GM12873 (cell line): Measurements from ENCODE around the gene RXRG.

Source experiments
- TF ChIP-seq, protein P1 (sequence below): IDR thresholded peaks from 2 replicates; pipeline ENCODE4 v1.5.1; 2012; ENCODE audit warnings: low read depth, mild to moderate bottlenecking, moderate library complexity, low read length, control low read depth; ENCODE audit not compliant: insufficient read depth; ENCODE audit errors: missing control alignments

The RXRG gene

GRCh38 chr1:165483412-165483811 lies 38.5 kb upstream of the RXRG start:
- TF ChIP-seq, protein P1, sequence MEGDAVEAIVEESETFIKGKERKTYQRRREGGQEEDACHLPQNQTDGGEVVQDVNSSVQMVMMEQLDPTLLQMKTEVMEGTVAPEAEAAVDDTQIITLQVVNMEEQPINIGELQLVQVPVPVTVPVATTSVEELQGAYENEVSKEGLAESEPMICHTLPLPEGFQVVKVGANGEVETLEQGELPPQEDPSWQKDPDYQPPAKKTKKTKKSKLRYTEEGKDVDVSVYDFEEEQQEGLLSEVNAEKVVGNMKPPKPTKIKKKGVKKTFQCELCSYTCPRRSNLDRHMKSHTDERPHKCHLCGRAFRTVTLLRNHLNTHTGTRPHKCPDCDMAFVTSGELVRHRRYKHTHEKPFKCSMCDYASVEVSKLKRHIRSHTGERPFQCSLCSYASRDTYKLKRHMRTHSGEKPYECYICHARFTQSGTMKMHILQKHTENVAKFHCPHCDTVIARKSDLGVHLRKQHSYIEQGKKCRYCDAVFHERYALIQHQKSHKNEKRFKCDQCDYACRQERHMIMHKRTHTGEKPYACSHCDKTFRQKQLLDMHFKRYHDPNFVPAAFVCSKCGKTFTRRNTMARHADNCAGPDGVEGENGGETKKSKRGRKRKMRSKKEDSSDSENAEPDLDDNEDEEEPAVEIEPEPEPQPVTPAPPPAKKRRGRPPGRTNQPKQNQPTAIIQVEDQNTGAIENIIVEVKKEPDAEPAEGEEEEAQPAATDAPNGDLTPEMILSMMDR: no peak

DNA sequence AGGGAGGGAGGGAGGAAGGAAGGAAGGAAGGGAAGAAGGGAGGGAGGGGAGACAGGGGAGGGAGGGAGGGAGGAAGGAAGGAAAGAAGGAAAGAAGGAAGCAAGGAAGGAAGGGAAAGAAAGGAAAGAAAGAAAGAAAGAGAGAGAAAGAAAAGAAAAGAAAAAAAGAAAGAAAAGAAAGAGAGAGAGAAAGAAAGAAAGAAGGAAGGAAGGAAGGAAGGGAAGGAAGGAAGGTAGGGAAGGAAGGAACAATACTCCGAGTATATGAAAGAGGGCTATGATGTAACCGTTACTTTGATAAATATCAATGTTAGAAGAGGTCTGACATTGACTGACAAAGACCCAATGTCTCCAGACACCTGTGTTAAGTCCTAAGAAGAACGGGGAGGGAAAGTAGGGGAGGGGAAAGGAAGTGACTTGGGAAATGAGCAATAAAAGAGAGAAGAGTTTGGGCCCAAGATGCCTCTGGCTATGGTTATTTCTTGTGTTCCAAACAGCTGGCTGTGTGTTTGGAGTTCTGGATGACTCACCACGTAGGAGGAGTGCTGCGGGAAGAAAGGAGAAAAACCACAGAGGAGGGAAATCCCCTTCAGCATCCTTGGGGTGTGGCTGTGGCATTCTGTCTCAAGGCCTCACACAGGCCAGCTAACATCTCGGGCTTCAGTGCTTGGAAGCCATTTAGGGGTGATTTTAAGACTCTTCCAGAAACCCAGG lies 37.0 kb upstream of the RXRG start:
- TF ChIP-seq, protein P1: no peak

- TF ChIP-seq, protein P1: no peak
These were observed 31.9 kb upstream of the RXRG start for GRCh38 chr1:165476776-165477175.

GRCh38 chr1:165474196-165474595 lies 29.3 kb upstream of the RXRG start:
- TF ChIP-seq, protein P1: no peak

- TF ChIP-seq, protein P1: no peak
These were observed 28.2 kb upstream of the RXRG start for GRCh38 chr1:165473081-165473480.

DNA sequence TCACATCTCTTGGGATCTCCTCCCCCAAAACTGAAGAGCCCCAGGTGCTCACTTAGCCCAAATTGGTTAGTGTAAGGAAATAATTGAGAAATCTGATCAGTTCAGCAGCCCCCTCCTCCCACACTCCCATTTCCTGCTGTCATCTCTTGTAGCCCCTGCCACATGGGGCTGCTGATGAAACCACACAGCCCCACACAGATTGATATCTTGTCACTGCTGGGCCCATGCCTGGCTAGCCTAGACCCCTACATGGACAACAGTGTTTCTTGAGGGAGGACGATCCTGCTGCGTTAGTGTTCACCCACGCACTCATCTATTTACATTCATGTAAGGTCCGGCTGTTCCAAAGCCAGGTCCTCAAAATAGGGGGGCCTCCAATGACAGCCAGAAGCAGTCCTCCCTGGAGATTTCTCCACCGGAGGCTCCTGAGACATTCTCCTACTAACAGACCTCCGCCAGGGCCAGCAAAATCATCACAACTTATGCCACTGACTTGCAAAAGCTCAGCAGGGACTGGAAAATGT lies 23.9 kb upstream of the RXRG start:
- TF ChIP-seq, protein P1: no peak

DNA sequence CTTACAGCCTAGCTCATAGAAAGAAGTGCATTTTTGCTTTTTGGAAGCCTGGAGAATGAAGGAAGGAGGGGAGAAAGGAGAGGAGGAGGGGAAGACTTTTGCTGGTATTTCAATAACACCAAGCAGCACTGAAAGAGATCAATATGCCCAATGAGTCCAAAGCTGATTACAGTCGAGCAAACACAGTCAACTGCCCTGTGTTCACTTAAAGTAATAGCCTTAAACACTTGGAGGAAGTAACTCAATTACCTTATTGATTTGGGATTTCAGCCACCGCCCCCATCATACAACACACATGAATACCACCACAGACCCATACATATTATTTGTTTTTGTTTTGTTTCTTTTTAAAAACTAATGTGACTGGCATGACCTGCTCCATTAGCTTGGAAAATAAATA lies 23.3 kb upstream of the RXRG start:
- TF ChIP-seq, protein P1: no peak
